Stimulated activated CD8-positive, alpha-beta memory T cell treated with anti-CD3 and anti-CD28 coated beads, Interleukin-12 subunit alpha, Interleukin-12 subunit beta, amount 100 ng/mL, for 1 hour (primary cell): Measurements from ENCODE around the gene GFRAL.
"Not testable (repeated sequence)": the region's sequence is repeated elsewhere in the genome, so short reads cannot be mapped to it uniquely, and the experiment has no call there.

ENCODE experiments used
- DNase-seq: peaks from one replicate; pipeline ENCODE4 v3.0.0-alpha.2; 2020; ENCODE audit warnings: low read depth

The GFRAL gene

DNA sequence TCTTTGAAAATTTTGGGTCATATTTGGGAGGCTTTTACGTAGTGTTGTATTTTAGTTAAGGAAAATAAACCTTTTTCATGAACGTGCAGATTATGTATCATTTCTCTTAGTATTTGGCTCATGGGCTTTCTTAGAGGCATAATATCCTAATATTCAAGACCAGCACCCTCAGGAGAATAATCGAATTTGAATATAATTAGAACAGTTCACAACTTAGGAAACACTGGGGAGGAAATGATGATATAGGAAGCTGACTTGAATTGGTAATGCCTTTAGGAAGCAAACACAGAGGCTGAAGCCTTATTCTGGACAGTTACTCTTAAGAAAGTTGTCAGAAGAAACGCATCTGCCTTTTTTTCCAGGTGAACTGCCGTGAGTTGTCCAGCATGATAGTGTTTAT lies at the start of gene GFRAL:
GFRAL (plus strand) TSS at position 301 of the 400 bp plus-strand sequence; CDS start at position 387, 86 bp downstream.
- no peak for DNase-seq

DNA sequence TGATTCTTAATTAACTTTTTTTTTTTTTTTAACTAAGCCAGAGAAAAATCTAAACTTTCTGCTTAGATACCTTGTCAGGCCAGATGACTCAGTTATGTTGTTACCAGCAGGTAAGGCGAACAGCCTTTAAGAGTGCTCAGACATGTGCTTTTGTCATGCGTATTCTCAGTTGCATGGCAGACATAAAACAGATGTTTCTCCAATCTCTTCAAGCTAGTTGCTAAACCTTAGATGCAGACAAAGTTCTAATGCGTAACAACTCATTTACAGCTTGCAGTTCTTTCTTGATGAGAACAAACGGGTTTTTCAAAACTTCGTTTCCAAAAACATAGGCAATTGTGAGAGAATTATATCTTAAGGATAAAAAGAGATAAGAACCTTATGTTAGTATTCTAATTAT lies 49.6 kb upstream of the GFRAL start:
- DNase-seq, result no peak

DNA sequence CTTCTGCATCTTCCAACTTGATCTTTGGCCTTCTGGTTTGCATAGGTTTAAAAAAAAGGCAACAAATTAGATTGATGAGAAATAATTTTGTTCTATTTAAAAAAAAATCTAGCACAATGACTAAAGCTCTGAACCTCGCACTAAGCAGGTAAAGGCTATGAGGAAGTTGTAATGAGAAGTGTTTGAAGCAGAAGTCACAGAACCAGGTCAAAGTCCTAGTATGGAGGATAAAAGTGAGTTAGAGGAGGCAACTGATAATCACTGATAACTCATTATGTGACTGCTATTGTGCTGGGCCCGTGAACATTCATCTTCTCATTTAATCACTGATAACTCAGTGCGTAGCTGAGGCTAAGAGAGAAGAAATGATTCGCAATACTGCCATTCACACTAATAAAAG lies 46.1 kb upstream of the GFRAL start:
- no peak for DNase-seq

DNA sequence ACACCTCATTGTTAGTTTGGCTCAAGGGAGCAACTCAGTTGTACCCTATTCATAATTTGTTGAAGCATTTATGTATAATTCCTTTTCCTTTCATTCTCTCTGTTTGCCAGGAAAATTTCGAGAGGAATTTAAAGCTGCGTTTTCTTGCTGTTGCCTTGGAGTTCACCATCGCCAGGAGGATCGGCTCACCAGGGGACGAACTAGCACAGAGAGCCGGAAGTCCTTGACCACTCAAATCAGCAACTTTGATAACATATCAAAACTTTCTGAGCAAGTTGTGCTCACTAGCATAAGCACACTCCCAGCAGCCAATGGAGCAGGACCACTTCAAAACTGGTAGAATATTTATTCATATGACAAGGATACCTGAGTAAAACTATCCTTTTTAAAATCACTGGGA lies 45.2 kb upstream of the GFRAL start:
- DNase-seq, result no peak

DNA sequence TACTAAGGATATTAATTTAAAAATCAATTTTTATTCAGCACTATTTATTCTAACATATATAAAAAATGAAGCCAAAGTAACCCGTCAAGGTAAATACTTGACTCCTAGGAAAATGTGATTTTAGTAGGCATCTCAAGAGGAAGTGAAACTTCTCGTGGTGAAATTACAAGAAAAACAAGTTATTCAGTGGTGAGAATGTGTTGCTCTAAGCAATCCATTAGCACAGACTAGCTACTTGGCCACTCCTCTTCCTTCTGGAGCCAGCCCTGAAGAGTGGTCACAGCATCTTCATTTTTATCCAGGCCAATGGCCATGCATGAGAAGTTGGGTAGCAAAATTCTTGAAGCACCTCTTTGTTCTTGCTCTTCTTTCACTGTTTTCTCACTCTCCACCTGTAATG lies 40.4 kb upstream of the GFRAL start:
- no peak for DNase-seq

DNA sequence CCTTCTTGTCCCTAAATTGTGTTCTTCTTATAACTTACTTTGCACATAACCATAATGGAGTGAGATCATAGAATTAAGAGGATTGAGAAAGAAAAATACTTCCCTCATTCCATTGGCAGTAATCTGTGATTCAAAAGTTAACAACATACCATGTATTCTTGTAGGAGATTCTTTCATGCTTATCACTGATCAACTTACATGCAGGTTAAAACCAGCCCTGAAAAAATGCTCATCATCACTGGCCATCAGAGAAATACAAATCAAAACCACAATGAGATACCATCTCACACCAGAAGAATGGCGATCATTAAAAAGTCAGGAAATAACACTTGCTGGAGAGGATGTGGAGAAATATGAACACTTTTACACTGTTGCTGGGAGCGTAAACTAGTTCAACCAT lies 36.5 kb upstream of the GFRAL start:
- DNase-seq, result no peak

- DNase-seq, result no peak
Measured at GRCh38 chr6:55293116-55293515, 34.2 kb upstream of the GFRAL start.

DNA sequence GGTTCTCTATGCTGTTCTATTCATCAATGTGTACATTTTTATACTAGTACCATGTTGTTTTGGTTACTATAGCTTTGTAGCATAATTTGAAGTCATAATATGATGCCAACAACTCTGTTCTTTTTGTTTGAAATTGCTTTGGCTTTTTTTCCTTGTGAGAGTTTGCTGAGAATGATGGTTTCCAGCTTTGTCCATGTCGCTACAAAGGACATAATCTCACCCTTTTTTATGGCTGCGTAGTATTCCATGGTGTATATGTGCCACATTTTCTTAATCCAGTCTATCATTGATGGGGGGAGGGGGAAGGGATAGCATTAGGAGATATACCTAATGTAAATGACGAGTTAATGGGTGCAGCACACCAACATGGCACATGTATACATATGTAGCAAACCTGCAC lies 30.1 kb upstream of the GFRAL start:
- not testable (repeated sequence) for DNase-seq

GRCh38 chr6:55299286-55299985 lies 27.8 kb upstream of the GFRAL start:
- DNase-seq, result no peak

GRCh38 chr6:55304747-55305146 lies 22.5 kb upstream of the GFRAL start:
- DNase-seq, result no peak

GRCh38 chr6:55319961-55320695 lies 7.1 kb upstream of the GFRAL start:
- no peak for DNase-seq

DNA sequence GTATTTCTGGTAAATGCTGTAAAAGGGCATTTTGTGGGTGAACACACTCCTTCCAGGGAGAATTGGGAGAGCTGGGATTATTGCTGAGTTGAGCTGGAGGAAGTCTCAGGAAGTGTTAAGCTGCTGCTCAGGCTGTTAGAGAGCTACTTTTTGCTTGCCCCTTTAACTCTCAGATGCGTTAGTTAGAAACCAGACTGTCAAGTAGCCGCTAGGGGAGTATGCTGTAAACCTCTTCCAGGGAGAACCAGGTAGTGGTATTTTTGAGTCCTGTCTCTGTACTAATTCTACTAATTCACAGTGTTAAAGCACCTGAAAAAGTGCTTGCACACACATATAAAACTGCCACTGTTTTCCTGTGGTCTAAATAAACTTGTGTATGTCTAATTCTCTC lies 6.6 kb upstream of the GFRAL start:
- DNase-seq, result no peak

DNA sequence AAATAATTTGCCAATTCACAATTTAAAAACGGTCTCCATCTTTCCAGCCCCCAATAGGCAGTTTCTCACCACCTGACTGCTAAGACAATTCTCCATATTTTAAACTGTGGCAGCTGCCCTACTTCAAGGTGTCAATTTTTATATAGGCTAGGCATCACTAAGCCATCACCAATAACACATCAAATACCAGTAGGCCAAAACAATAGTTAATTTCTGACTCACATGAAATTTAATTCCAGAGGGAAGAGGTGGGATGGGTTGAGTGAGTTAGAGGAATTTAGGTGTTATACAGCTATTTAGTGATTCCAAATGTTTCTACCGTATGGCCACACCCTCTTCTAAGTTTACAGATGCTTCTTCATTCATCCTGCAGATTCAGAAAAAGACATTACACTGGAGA lies 49.9 kb downstream of the GFRAL start:
- no peak for DNase-seq

GRCh38 chr6:55379471-55379870 lies 52.2 kb downstream of the GFRAL start:
- DNase-seq, result no peak

DNA sequence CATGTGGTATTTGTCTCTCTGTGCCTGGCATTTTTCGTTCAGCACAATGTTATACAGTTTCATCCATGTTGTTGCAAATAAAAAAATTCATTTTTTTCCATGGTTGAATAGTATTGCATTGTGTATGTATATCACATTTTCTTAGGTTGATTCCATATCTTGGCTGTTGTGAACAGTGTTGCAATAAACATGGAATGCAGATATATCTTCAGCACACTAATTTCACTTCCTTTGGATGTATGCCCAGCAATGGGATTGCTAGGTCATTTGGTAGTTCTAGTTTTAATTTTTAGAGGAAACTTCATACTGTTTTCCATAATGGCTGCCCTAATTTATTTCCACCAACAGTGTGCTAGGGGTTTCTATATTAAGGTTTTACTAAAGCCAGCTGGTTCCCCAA lies 52.6 kb downstream of the GFRAL start:
- DNase-seq, result no peak

- DNase-seq, result no peak
Measured at GRCh38 chr6:55388211-55388610, 60.9 kb downstream of the GFRAL start.

GRCh38 chr6:55395871-55396270 lies 68.6 kb downstream of the GFRAL start:
- DNase-seq, result no peak

DNA sequence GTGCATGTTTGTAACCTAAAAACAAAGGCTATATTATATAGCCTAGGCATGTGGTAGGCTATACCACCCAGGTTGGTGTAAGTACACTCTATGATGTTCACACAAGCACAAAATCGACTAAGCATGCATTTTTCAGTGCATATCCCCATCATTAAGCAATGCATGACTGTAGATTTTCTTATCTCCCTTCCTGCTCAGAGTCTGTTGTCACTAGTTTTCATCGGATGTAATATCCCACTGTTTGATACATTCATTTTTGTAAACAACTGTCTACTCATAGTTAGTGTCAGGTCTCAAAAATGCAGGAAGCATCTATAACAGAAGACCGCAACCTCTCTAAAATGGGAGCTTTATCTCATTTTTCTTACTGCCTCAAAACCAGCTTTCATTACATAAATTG lies 70.7 kb downstream of the GFRAL start:
- no peak for DNase-seq

- DNase-seq, result no peak
Measured at GRCh38 chr6:55399351-55399750, 72.1 kb downstream of the GFRAL start.

- DNase-seq, result no peak
Measured at GRCh38 chr6:55405474-55406235, 78.4 kb downstream of the GFRAL start.

- no peak for DNase-seq
Measured at GRCh38 chr6:55410674-55411073, 83.4 kb downstream of the GFRAL start.

GRCh38 chr6:55423933-55424332 lies 96.7 kb downstream of the GFRAL start:
- DNase-seq, result no peak
